Measurements from ENCODE around the gene PLD3. TPM values are rescaled to one million over a fixed set of nuclear protein-coding genes. Genes with fewer than 3 reads are reported as not detected.

PLD3 gene
- total RNA-seq, 3 donors from 2014 or later (not counting 1 experiment from before 2014, with no cell fraction given): 107 to 140 (median 109) TPM

GRCh38 chr19:40417643-40417981 is 69.1 kb downstream of the PLD3 start:
- Histone ChIP-seq H3K27ac (ENCODE audit: low read length) (peak overlapping the region; percentile 36), H3K27me3 (ENCODE audit: control insufficient read depth, insufficient read depth, low read length) (no peaks in the 10 kb centered on the region), H3K4me1 (ENCODE audit: control insufficient read depth, insufficient read depth, low read length) (peaks cover 60% of the 10 kb centered on the region), H3K9me3 (ENCODE audit: control insufficient read depth, insufficient read depth, low read length) (no peaks in the 10 kb centered on the region), H3K36me3 (ENCODE audit: control insufficient read depth, insufficient read depth, low read length) (peaks cover 4% of the 10 kb centered on the region), H3K4me3 (ENCODE audit: low read length) (no peak overlapping the region)
- peaks cover 0 to 3% of the 10 kb centered on the region in 2 donors for H3K27me3 Mint-ChIP-seq (ENCODE audit: low read depth in 2 of 2)
- H3K9me3 Mint-ChIP-seq: no peaks in the 10 kb centered on the region
- peak overlapping the region; percentile 72 to 82 for H3K27ac Mint-ChIP-seq
- ATAC-seq (no peak), DNase-seq (no peak)
- H3K4me1 Mint-ChIP-seq: peaks cover 31 to 61% of the 10 kb centered on the region in 2 donors
- intact Hi-C loops (cut with micrococcal nuclease): no loop called here
- no peaks in the 10 kb centered on the region for H3K36me3 Mint-ChIP-seq
- no peak overlapping the region for H3K4me3 Mint-ChIP-seq
- TF ChIP-seq CTCF (IDR thresholded peaks at IDR 0.05): no peak
- 82% methylated on average over 4 of the region's 4 CpGs for WGBS (ENCODE audit: insufficient coverage)

- WGBS (ENCODE audit: insufficient coverage): 74% methylated on average over 3 of the region's 3 CpGs
- Histone ChIP-seq H3K9me3 (ENCODE audit: control insufficient read depth, insufficient read depth, low read length) (no peaks in the 10 kb centered on the region), H3K36me3 (ENCODE audit: control insufficient read depth, insufficient read depth, low read length) (peaks cover 8% of the 10 kb centered on the region), H3K4me1 (ENCODE audit: control insufficient read depth, insufficient read depth, low read length) (peaks cover 55% of the 10 kb centered on the region), H3K27me3 (ENCODE audit: control insufficient read depth, insufficient read depth, low read length) (no peaks in the 10 kb centered on the region), H3K4me3 (ENCODE audit: low read length) (no peak overlapping the region), H3K27ac (ENCODE audit: low read length) (no peak overlapping the region)
- intact Hi-C loops (cut with micrococcal nuclease): no loop called here
- H3K27me3 Mint-ChIP-seq (ENCODE audit: low read depth in 2 of 2): peaks cover 0 to 3% of the 10 kb centered on the region in 2 donors
- peaks cover 31 to 59% of the 10 kb centered on the region in 2 donors for H3K4me1 Mint-ChIP-seq
- no peak overlapping the region for H3K4me3 Mint-ChIP-seq
- ATAC-seq (no peak), DNase-seq (no peak)
- no peaks in the 10 kb centered on the region for H3K9me3 Mint-ChIP-seq
- no peaks in the 10 kb centered on the region for H3K36me3 Mint-ChIP-seq
- peak overlapping the region; percentile 72 to 82 for H3K27ac Mint-ChIP-seq
- TF ChIP-seq CTCF (IDR thresholded peaks at IDR 0.05): no peak
Measured at GRCh38 chr19:40418040-40418439, 69.5 kb downstream of the PLD3 start.

GRCh38 chr19:40419066-40419612 is 70.6 kb downstream of the PLD3 start:
- no peak overlapping the region for H3K27ac ChIP-seq (ENCODE audit: low read length)
- H3K36me3 ChIP-seq (ENCODE audit: control insufficient read depth, insufficient read depth, low read length): peaks cover 10% of the 10 kb centered on the region
- no peak for TF ChIP-seq CTCF (IDR thresholded peaks at IDR 0.05)
- H3K27ac Mint-ChIP-seq: peak overlapping the region in 1 of 2 donors; percentile 82
- H3K4me1 ChIP-seq (ENCODE audit: control insufficient read depth, insufficient read depth, low read length): peaks cover 50% of the 10 kb centered on the region
- no peak overlapping the region for H3K4me3 Mint-ChIP-seq
- no peaks in the 10 kb centered on the region for H3K36me3 Mint-ChIP-seq
- DNase-seq (no peak), ATAC-seq (no peak)
- peaks cover 28 to 51% of the 10 kb centered on the region in 2 donors for H3K4me1 Mint-ChIP-seq
- H3K9me3 ChIP-seq (ENCODE audit: control insufficient read depth, insufficient read depth, low read length): no peaks in the 10 kb centered on the region
- WGBS (ENCODE audit: insufficient coverage): 92% methylated on average over 5 of the region's 5 CpGs
- no peaks in the 10 kb centered on the region for H3K9me3 Mint-ChIP-seq
- H3K27me3 ChIP-seq (ENCODE audit: control insufficient read depth, insufficient read depth, low read length): no peaks in the 10 kb centered on the region
- no peak overlapping the region for H3K4me3 ChIP-seq (ENCODE audit: low read length)
- no peaks in the 10 kb centered on the region for H3K27me3 Mint-ChIP-seq (ENCODE audit: low read depth in 2 of 2)
- intact Hi-C loops (cut with micrococcal nuclease): no loop called here

- WGBS (ENCODE audit: insufficient coverage): 96% methylated on average over 5 of the region's 5 CpGs
- Mint-ChIP-seq H3K4me3 (peak overlapping the region; percentile 77), H3K27ac (peak overlapping the region; percentile 57 to 82), H3K36me3 (no peaks in the 10 kb centered on the region), H3K4me1 (peaks cover 34 to 54% of the 10 kb centered on the region in 2 donors), H3K9me3 (no peaks in the 10 kb centered on the region), H3K27me3 (ENCODE audit: low read depth in 2 of 2) (no peaks in the 10 kb centered on the region)
- Histone ChIP-seq H3K27ac (ENCODE audit: low read length) (no peak overlapping the region), H3K36me3 (ENCODE audit: control insufficient read depth, insufficient read depth, low read length) (peaks cover 10% of the 10 kb centered on the region), H3K27me3 (ENCODE audit: control insufficient read depth, insufficient read depth, low read length) (no peaks in the 10 kb centered on the region), H3K4me1 (ENCODE audit: control insufficient read depth, insufficient read depth, low read length) (peaks cover 48% of the 10 kb centered on the region), H3K9me3 (ENCODE audit: control insufficient read depth, insufficient read depth, low read length) (no peaks in the 10 kb centered on the region), H3K4me3 (ENCODE audit: low read length) (no peak overlapping the region)
- ATAC-seq (no peak), DNase-seq (no peak)
- intact Hi-C loops (cut with micrococcal nuclease): loop anchor here (5.0 kb wide), 1 partner anchor 178 kb away; no protein-coding TSS in a partner anchor
- TF ChIP-seq CTCF (IDR thresholded peaks at IDR 0.05): no peak
Measured at GRCh38 chr19:40419780-40420179, 71.3 kb downstream of the PLD3 start.

Measured in natural killer cell (primary cell).